Osteocyte (in vitro differentiated cells): ENCODE measurements around the gene EPS8L2. TPM values are rescaled to one million over a fixed set of nuclear protein-coding genes. Genes with fewer than 3 reads are reported as not detected.

ENCODE experiments used
- DNase-seq: peaks from one replicate; pipeline ENCODE4 v3.0.0; 2021; ENCODE audit warnings: mixed read lengths; ENCODE audit not compliant: unreplicated experiment; ENCODE audit errors: extremely low spot score
- H3K27ac Mint-ChIP-seq: one replicate; pipeline ENCODE4 v1.8.0; 2021; ENCODE audit warnings: mild to moderate bottlenecking, mixed read lengths; ENCODE audit not compliant: unreplicated experiment
- H3K27me3 Mint-ChIP-seq: one replicate; pipeline ENCODE4 v1.8.0; 2021; ENCODE audit warnings: mixed read lengths; ENCODE audit not compliant: unreplicated experiment
- H3K36me3 Mint-ChIP-seq: one replicate; pipeline ENCODE4 v1.8.0; 2021; ENCODE audit warnings: mixed read lengths; ENCODE audit not compliant: unreplicated experiment
- H3K4me1 Mint-ChIP-seq: one replicate; pipeline ENCODE4 v1.8.0; 2021; ENCODE audit warnings: mixed read lengths; ENCODE audit not compliant: unreplicated experiment
- H3K4me3 Mint-ChIP-seq: one replicate; pipeline ENCODE4 v1.8.0; 2021; ENCODE audit warnings: mild to moderate bottlenecking, moderate library complexity, mixed read lengths; ENCODE audit not compliant: unreplicated experiment
- H3K9me3 Mint-ChIP-seq: one replicate; pipeline ENCODE4 v1.8.0; 2021; ENCODE audit warnings: mixed read lengths; ENCODE audit not compliant: unreplicated experiment
- total RNA-seq: library from RNA; stranded (reverse); gene quantifications from 2 replicates; pipeline ENCODE4 v1.2.1, GENCODE V29; 2021
- TF ChIP-seq, protein P1 (sequence below): fragments of 200-600 bp; sonication (generic); IDR thresholded peaks from 2 replicates; pipeline ENCODE4 v1.5.0; 2021; ENCODE audit warnings: antibody characterized with exemption, mild to moderate bottlenecking, moderate library complexity

Gene EPS8L2
- total RNA-seq, 1 donor from 2014 or later = 39.3 TPM

GRCh38 chr11:660281-660680 is 45.8 kb upstream of the EPS8L2 start:
- H3K27ac Mint-ChIP-seq = peak overlapping the region; percentile 18
- peaks cover 1% of the 10 kb centered on the region for H3K4me1 Mint-ChIP-seq
- TF ChIP-seq, protein P1, sequence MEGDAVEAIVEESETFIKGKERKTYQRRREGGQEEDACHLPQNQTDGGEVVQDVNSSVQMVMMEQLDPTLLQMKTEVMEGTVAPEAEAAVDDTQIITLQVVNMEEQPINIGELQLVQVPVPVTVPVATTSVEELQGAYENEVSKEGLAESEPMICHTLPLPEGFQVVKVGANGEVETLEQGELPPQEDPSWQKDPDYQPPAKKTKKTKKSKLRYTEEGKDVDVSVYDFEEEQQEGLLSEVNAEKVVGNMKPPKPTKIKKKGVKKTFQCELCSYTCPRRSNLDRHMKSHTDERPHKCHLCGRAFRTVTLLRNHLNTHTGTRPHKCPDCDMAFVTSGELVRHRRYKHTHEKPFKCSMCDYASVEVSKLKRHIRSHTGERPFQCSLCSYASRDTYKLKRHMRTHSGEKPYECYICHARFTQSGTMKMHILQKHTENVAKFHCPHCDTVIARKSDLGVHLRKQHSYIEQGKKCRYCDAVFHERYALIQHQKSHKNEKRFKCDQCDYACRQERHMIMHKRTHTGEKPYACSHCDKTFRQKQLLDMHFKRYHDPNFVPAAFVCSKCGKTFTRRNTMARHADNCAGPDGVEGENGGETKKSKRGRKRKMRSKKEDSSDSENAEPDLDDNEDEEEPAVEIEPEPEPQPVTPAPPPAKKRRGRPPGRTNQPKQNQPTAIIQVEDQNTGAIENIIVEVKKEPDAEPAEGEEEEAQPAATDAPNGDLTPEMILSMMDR = no peak
- H3K4me3 Mint-ChIP-seq = no peak overlapping the region
- H3K9me3 Mint-ChIP-seq = no peaks in the 10 kb centered on the region
- H3K36me3 Mint-ChIP-seq = peaks cover 20% of the 10 kb centered on the region
- no peak for DNase-seq
- H3K27me3 Mint-ChIP-seq = no peaks in the 10 kb centered on the region

GRCh38 chr11:660681-661444 is 45.2 kb upstream of the EPS8L2 start:
- DNase-seq = no peak
- no peak overlapping the region for H3K4me3 Mint-ChIP-seq
- peaks cover 24% of the 10 kb centered on the region for H3K36me3 Mint-ChIP-seq
- no peaks in the 10 kb centered on the region for H3K9me3 Mint-ChIP-seq
- H3K27me3 Mint-ChIP-seq = no peaks in the 10 kb centered on the region
- H3K4me1 Mint-ChIP-seq = peaks cover 7% of the 10 kb centered on the region
- H3K27ac Mint-ChIP-seq = no peak overlapping the region
- TF ChIP-seq, protein P1 = no peak

GRCh38 chr11:662689-663274 is 43.2 kb upstream of the EPS8L2 start:
- Mint-ChIP-seq H3K27ac (peak overlapping the region; percentile 67), H3K36me3 (peaks cover 30% of the 10 kb centered on the region), H3K27me3 (no peaks in the 10 kb centered on the region), H3K9me3 (no peaks in the 10 kb centered on the region), H3K4me1 (peaks cover 11% of the 10 kb centered on the region), H3K4me3 (no peak overlapping the region)
- TF ChIP-seq, protein P1 = peak; percentile 81
- no peak for DNase-seq

- Mint-ChIP-seq H3K27ac (peak overlapping the region; percentile 76), H3K36me3 (peaks cover 24% of the 10 kb centered on the region), H3K4me3 (no peak overlapping the region), H3K4me1 (peaks cover 11% of the 10 kb centered on the region), H3K27me3 (no peaks in the 10 kb centered on the region), H3K9me3 (no peaks in the 10 kb centered on the region)
- DNase-seq = no peak
- TF ChIP-seq, protein P1 = no peak
Observed at GRCh38 chr11:665062-665703, 40.8 kb upstream of the EPS8L2 start.

DNA sequence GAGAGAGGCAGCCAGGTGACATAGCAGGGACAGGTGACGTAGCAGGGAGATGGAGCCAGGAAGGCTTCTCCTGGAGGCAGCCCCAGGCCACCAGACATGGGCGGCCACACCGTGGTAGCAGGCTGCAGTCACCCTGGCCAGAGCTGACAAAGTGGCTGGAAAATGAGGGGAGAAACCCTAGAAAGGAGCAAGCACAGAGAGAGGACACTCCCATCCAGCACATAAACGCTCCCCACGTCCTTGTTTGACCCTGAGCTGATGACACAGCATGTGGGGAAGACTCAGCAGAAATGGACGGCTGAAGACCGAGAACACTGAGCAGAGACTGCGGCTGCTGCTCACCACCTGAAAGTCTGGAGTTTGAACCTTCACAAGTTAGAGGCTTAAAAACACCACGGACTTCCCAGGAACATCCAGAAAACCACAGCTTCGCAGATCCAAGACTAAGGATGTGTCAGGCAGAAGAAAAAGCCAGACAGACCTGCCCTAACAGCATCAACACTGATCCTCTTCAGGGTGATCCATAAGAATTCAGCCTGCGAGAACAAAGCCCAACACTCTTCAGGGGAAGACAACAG is 40.2 kb upstream of the EPS8L2 start:
- Mint-ChIP-seq H3K27ac (peak overlapping the region; percentile 76), H3K4me1 (peaks cover 11% of the 10 kb centered on the region), H3K36me3 (peaks cover 24% of the 10 kb centered on the region), H3K4me3 (no peak overlapping the region), H3K27me3 (no peaks in the 10 kb centered on the region), H3K9me3 (no peaks in the 10 kb centered on the region)
- TF ChIP-seq, protein P1 = no peak
- no peak for DNase-seq
